ENCODE results near the gene ANKRD40CL.

The ANKRD40CL gene

GRCh38 chr17:50799582-50799981, 32.3 kb upstream of the ANKRD40CL start:
- H3K4me3 ChIP-seq (ENCODE audit: low read depth, low read length), result no peak overlapping the region
- TF ChIP-seq, protein P1, sequence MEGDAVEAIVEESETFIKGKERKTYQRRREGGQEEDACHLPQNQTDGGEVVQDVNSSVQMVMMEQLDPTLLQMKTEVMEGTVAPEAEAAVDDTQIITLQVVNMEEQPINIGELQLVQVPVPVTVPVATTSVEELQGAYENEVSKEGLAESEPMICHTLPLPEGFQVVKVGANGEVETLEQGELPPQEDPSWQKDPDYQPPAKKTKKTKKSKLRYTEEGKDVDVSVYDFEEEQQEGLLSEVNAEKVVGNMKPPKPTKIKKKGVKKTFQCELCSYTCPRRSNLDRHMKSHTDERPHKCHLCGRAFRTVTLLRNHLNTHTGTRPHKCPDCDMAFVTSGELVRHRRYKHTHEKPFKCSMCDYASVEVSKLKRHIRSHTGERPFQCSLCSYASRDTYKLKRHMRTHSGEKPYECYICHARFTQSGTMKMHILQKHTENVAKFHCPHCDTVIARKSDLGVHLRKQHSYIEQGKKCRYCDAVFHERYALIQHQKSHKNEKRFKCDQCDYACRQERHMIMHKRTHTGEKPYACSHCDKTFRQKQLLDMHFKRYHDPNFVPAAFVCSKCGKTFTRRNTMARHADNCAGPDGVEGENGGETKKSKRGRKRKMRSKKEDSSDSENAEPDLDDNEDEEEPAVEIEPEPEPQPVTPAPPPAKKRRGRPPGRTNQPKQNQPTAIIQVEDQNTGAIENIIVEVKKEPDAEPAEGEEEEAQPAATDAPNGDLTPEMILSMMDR (IDR thresholded peaks at IDR 0.05; ENCODE audit: low read depth, low read length), result no peak

DNA sequence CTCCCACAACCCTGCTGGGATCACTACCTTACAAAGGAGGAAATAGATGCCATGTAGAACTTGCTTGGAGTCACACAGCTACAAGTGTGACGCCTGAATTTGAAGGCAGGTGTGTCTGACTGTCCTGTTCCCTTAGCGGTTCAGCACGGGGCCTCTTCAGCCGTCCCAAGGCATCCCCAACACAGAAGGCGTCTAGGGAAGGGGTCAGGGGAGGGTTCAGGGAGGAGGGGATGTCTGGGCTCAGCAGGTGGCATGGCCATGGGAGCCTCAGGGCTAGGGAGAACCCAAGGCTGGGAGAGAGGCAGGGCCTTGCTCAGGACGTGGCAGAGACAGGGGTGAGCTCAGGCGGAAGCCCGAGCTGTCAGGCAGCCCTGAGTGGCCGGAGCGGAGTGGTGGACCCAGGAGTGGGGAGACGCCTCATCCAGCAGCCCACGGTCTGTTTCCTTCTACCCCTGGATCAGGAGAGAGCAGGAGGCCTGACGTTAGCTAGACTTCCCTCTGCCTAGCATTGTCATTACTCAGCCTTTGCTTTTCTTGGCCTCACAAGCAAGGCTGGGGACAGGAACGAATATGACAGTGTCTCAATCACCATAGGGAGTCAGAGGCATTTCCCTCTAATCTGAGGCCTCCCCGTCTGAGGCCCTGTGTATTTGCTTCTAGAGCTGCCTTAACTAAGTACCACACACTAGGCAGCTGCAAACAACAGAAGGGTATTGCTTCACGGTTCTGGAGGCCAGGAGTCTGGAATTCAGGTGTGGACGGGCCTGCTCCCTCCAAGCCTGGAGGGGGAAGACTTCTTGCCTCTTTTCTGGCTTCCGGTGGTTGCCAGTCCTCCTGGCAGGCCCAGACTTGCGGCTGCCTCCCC, 31.3 kb upstream of the ANKRD40CL start:
- TF ChIP-seq, protein P1 (IDR thresholded peaks at IDR 0.05; ENCODE audit: low read depth, low read length), result no peak
- no peak overlapping the region for H3K4me3 ChIP-seq (ENCODE audit: low read depth, low read length)

DNA sequence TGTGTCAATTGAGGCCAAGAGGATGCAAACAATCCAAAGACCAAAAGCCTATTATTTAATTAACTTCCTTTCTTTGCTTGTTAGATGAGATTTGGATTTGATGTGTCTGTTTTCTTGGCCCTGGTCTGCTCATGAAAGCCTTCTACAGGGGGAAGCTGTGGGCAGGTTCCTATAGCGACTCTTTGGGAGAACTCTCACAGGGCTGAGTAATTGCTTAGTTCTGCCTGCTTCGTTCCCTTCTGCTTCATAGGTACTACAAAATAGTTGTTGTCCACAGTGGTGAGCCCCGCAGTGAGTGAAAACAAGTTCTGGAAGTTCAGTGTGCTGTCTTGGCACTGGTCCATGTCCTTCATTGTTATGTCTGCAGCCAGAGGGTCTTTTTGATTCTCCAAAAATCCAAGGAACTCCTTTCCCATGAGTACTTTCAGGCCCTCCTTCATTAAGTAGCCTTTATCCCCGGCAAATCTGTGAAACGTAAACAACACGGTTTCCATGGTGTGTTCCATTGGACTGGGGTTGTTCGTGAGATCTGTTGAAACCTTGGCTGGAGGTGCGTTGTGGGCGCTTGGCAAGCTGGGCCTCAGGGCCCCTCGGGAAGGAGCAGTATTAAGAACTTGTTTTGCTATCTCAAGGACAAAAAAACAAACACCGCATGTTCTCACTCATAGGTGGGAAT, 30.0 kb upstream of the ANKRD40CL start:
- H3K4me3 ChIP-seq (ENCODE audit: low read depth, low read length), result no peak overlapping the region
- TF ChIP-seq, protein P1 (IDR thresholded peaks at IDR 0.05; ENCODE audit: low read depth, low read length), result no peak

GRCh38 chr17:50794361-50794760, 27.0 kb upstream of the ANKRD40CL start:
- TF ChIP-seq, protein P1 (IDR thresholded peaks at IDR 0.05; ENCODE audit: low read depth, low read length), result no peak
- H3K4me3 ChIP-seq (ENCODE audit: low read depth, low read length), result no peak overlapping the region

DNA sequence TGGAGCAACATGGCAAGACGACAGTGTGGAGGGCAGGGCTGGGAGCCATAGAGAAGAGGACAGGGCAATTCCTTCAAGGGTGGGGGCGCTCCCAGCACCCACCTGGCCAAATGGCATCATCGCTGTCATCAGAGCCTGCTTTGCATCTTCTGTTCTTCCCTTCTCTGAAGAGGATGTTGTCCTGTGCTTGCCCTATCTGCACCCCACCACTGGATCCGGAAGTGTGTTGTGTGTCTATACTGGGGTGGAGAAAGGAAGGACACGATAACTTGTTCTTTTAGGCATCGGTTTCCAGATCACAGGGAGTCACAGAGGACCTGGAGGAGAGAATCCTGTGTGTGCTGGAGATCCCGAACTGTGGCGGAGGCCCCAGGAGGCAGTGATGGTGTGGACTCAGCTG, 25.7 kb upstream of the ANKRD40CL start:
- TF ChIP-seq, protein P1 (IDR thresholded peaks at IDR 0.05; ENCODE audit: low read depth, low read length), result no peak
- no peak overlapping the region for H3K4me3 ChIP-seq (ENCODE audit: low read depth, low read length)

DNA sequence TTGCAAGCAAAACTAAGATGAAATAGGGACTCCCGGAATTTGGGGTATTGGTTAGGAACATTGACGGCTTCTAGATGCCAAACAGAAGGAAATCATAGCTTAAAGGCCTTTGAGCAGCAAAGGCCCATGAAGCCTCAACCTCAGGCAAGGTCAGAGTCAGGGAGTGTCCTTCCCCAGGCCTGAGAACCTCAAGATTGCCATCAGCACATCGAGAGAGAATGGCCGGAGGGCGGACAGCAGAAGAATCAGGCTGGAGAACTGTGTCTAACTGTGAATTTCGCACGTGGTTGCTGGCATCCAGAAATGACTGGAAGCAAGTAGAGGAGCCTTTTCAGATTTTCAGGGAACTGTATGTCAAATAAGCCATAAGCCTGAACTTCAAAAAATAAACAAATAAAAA, 24.8 kb upstream of the ANKRD40CL start:
- no peak overlapping the region for H3K4me3 ChIP-seq (ENCODE audit: low read depth, low read length)
- TF ChIP-seq, protein P1 (IDR thresholded peaks at IDR 0.05; ENCODE audit: low read depth, low read length), result no peak

DNA sequence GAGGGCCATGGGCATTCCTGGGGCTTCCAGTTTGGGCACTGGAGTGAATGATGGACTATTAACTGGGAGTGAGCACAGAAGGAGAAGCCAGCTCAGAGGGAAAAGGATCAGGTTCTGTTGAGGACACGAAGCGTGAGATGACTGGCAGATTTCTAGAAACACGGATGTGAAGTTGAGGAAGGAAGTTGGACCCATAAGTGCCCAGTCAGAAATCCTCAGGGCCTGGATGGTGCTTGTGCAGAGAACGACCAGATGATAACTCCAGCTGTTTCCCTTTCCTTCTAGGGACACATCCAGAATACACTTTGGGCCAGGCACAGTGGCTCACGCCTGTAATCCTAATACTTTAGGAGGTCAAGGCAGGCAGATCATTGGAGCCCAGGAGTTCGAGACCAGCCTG, 23.3 kb upstream of the ANKRD40CL start:
- no peak overlapping the region for H3K4me3 ChIP-seq (ENCODE audit: low read depth, low read length)
- TF ChIP-seq, protein P1 (IDR thresholded peaks at IDR 0.05; ENCODE audit: low read depth, low read length), result no peak

Measured in WI38 (cell line).